AG09319 (cell line): ENCODE measurements around the gene INTS15.
A peak's percentile ranks its signal among the peaks of the same experiment; 100 is the strongest.
"Not testable (repeated sequence)": the region's sequence is repeated elsewhere in the genome, so short reads cannot be mapped to it uniquely, and the experiment has no call there.

Experiments used
- DNase-seq: peaks from one replicate; pipeline ENCODE4 v3.0.0-alpha.2; 2010; ENCODE audit warnings: low read depth; ENCODE audit errors: extremely low read depth
- CTCF ChIP-seq: IDR thresholded peaks from 2 replicates; pipeline ENCODE4 v1.5.1; 2011; ENCODE audit warnings: low read depth, mild to moderate bottlenecking, inconsistent platforms, low read length, moderate library complexity

INTS15 gene

DNA sequence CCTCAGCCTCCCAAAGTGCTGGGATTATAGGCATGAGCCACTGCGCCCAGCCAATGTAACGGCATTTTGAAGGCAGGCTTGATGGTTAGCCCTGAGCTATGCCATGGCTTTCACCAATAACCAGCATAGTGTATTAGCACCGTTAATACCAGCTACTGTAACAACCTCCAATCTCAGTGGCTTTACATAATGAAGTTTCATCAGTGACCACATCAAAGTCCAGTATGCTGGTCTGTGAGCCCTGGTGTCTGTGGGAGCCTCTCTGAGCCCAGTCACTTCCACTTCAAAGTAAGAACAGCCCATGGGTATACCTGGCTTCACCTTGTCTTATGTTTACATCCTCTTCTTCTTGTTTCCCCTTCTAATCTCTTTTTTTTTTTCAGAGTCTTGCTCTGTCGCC is 24.2 kb upstream of the INTS15 start:
- TF ChIP-seq CTCF, result no peak
- DNase-seq, result no peak

DNA sequence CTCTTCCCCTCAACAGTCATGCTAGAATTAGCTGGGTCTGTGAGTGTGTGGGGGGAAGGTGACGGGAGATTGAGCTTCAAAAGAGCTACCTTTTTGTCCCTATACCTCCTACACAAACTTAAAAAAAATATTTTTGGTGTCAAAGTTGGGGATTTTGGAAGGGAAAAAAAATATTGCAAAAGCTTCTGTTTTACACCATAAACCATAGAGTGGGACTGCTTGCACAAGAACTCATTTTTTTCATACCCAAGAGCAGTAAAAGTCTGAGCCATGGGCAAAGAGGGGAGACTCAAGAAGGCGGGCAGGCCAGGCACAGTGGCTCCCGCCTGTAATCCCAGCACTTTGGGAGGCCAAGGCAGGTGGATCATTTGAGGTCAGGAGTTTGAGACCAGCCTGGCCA is 21.9 kb upstream of the INTS15 start:
- TF ChIP-seq CTCF, result no peak
- DNase-seq, result no peak

DNA sequence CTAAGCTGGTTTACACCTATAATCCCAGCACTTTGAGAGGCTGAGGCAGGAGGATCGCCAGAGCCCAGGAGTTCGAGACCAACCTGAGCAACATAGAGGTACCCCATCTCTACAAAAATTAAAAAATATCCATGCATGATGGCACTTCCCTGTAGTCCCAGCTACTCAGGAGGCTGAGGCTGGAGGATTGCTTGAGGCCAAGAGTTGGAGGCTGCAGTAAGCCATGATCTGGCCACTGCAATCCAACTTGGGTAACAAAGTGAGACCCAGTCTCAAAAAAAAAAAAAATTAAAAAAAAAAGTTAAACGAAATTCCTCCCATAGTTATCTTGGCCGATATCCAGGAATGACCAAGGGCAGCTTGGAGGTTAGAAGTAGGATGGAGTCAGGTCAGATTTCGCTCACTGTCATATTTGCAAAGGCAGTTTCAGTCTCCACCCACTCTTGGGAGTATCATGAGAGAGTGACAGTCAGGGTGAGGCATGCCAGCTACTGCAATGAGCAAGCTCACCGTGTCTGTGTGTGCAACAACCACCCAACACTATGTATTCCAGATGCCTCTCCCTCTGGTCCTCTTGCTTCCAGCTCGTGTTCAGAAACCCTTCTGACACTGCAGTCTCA is 18.6 kb upstream of the INTS15 start:
- DNase-seq, result no peak
- TF ChIP-seq CTCF, result no peak

DNA sequence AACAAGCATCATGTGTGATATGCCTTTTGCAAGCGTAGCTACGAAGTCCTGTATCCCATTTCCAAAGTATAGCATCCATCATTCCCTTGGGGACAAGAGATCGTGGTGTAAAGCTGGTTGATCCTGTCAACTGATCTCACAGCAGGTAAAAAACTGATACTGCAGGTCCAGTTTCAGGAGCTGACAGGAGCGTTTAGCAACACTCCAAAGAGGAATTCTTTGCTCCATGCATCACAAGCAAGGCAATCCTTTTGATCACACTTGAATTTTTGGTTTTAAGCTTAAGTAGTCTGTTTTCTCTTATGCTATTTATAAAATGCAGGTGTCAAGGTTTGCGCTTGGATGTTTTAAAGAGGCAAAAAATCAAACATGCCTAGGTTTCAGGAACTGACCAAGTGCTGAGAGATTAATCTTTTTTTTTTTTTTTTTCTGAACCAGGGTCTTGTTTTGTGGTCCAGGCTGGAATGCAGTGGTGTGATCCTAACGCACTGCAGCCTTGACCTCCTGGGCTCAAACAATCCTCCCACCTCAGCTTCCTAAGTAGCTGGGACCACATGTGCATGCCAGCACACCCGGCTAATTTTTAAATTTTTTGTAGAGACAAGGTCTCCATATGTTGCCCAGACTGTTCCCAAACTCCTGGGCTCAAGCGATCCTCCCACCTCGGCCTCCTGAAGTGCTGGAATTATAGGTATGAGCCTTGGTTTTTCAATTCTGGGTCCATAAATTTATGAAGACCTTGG is 14.4 kb upstream of the INTS15 start:
- DNase-seq, result no peak
- TF ChIP-seq CTCF, result no peak

DNA sequence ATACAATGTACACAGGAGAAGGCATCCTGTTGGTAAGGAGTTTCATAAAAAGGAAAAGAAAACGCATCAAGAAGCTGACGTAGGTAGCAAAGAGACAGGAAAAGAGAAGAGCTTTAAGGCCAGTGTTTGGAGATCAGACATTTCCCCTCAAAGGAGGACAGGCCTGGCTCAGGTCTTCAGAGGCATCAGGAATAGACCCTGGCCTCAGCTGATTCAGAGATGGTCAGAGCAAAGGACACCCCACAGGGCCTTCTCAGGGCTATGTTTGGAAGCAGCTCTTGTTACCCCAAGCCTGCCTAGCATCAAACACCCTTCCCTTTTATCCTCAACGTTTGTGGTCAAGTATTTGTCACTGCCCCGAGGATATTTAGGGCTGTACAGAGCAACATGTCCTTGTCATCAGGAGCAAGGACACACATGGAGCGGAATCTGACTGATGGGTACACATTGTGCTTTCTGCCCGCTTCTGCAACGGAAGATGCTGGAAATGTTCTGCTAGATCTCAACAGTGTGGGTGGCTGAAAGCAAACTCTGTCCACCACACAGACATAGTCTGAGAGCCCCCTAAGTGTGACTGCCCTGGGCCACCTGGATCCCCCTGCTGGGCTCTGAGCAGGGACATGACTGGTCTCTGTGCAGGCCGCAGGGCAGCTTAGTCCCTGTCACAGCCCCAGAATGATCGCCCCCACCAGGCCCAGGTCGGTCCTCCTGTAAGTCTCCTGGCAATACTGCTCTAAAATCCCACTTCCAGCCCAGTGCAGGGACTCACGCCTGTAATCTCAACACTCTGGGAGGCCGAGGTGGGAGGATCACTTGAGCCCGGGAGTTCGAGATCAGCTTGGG is 13.6 kb upstream of the INTS15 start:
- DNase-seq, result no peak
- no peak for TF ChIP-seq CTCF

DNA sequence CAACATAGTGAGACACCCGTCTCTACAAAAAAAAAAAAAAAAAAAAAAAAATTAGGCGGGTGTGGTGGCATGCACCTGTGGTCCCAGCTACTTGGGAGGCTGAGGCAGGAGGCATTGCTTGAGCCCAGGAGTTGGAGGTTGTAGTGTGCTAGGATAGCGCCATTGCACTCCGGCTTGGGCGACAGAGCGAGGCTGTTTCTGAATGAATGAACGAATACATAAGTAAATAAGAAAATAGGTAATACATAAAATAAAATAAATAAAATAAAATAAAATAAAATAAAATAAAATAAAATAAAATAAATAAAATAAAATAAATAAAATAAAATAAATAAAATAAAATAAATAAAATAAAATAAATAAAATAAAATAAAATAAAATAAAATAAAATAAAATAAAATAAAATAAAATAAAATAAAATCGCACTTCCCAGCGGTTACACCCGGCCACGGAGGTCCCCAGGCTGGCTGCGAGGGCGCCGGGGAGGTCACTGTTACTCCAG is 12.9 kb upstream of the INTS15 start:
- DNase-seq, result not testable (repeated sequence)

GRCh38 chr7:6577369-6578113 is 12.3 kb upstream of the INTS15 start, which contains the start of gene ZDHHC4:
TSS of gene ZDHHC4 (plus strand) at chr7:6577454. CDS start at chr7:6580562, 3,108 bp downstream.
- TF ChIP-seq CTCF, result no peak
- DNase-seq, result peak; percentile 64
